TTC549 (cell line): Measurements from ENCODE around the gene STAC3.
"Not testable (repeated sequence)": the region's sequence is repeated elsewhere in the genome, so short reads cannot be mapped to it uniquely, and the experiment has no call there.

Experiments
- FAIRE-seq: peaks from 2 replicates; lab custom pipeline; 2012; peaks lifted over from hg19 to GRCh38; lab: Jason Lieb, UNC

The STAC3 gene

DNA sequence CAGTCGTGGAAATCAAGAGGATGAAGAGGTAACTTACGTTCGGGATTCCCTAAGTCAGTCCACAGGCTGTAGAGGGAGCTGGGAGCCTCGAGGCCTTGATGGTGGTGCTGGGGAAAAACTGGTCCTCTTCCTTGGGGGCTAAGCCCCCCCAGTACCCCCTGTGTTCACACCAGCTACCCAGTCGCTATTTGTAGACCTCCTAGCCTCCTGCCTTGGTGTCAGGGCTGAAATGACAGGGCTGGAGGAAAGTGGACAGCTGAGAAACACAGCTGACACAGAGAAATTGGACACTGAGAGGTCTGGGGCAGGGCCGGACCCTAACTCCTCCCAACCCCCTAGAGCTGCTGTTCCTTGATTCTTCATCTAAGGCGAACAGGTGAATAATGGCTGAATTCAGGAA is at the start of gene STAC3:
STAC3 (minus strand) TSS at position 232 of the 400 bp plus-strand sequence. CDS start 1,551 bp downstream, outside the sequence.
- no peak for FAIRE-seq

DNA sequence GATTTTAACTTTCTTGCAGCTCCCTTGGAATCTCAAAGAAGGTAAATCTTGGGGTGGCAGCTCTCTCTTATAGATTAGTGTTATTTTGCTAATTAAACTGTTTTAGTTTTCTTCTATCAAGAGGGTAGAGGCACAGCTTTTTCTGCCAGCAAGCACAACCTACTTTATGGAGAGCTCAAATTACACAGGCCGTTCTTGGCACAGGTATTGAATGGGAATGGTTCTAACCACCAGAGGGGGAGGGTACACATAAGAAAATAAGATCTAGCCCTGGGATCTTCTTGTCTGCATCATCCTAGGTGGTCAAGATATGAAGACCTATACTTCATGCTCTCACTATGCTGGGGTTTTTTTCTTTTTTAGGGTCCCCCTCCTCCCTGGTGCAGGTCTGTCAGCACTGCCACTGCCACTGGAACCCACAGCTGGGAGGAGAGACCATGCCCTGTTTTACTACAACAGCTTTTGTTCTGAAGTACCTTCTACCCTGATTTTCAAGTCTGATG is 48.6 kb upstream of the STAC3 start:
- no peak for FAIRE-seq

- no peak for FAIRE-seq
These were observed 45.3 kb upstream of the STAC3 start for GRCh38 chr12:57296291-57296690.

DNA sequence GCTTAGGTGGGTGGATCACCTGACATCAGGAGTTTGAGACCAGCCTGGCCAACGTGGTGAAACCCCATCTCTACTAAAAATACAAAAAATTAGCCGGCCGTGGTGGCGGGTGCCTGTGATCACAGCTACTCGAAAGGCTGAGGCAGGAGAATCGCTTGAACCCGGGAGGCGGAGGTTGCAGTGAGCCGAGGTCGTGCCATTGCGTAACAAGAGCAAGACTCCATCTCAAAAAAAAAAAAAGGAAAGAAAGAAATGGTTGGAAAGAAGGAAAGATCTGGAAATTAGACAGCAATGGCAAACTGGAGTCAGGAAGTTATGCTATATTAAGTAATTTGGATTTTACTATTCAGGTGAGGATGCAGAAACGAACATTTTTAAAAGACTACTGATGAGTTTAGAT is 31.1 kb upstream of the STAC3 start:
- not testable (repeated sequence) for FAIRE-seq

- FAIRE-seq, result no peak
These were observed 29.4 kb upstream of the STAC3 start for GRCh38 chr12:57280211-57281062.

DNA sequence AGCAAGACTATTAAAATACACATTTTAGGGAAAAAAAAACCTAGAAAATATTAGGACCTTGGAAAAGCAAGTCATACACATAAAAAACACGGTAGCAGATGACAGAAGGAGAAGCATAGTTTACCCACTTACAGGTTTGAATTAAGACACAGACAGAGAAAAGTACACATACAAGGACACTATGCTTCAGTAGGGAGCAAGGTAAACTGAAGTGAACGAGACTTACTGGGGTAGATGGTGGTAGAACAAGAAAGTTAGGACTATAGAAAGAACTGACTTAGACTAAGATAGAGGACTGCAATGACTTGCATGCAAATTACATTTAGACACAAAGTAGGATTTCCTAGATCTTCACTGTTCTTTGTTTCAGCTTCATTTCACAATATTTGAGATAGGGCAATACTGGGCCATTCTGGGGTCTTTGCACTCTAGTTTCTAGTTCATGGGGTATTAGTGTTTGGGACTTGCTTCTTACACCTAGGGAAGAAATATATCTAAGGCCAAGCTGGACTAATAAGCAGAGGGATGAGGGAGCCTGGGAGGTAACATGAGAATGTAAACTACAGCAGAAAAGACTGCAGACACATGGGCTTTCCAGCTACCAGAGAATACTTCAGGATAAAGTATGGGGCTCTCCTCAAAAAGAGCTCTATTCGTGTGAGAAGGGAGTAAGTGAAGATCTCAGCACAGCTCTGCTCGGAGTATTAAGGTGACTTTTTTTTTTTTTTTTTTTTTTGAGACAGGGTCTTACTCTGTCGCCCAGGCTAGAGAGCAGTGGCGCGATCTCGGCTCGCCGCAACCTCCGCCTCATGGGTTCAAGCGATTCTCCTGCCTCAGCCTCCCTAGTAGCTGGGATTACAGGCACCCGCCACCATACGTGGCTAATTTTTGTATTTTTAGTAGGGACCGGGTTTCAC is 27.7 kb upstream of the STAC3 start:
- FAIRE-seq, result no peak

DNA sequence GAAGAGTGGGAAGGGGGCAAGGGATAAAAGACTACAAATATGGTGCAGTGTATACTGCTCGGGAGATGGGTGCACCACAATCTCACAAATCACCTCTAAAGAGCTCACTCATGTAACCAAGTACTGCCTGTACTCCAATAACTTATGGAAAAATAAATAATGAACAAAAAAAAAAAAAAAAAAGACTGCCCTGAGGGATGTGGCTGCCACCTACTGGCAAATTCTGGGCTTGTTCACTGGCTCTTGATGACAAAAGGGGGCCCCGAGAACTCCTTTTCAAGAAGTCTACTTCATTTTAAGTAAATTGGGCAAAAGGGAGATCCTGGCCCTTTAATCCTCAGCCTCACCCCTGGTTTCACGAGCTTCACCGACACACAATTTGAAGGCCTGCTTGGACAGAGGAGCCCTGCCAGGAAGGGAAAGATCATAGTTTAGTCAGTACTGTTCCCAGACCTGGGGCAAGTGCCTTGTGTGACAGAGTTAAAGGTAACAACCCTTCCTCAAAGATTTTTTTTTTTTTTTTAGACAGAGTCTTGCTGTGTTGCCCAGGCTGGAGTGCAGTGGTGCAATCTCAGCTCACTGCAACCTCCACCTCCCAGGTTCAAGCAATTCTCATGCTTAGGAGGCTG is 26.1 kb upstream of the STAC3 start:
- no peak for FAIRE-seq

DNA sequence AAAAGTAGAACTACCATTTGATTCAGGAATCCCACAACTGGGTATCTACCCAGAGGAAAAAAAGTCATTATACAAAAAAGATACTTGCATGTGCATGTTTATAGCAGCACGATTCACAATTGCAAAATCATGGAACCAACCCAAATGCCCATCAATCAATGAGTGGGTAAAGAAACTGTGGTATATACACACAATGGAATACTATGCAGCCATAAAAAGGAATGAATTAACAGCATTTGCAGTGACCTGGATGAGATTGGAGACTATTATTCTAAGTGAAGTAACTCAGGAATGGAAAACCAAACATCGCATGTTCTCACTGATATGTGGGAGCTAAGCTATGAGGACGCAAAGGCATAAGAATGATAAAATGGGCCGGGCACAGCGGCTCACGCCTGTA is 25.2 kb upstream of the STAC3 start:
- not testable (repeated sequence) for FAIRE-seq

DNA sequence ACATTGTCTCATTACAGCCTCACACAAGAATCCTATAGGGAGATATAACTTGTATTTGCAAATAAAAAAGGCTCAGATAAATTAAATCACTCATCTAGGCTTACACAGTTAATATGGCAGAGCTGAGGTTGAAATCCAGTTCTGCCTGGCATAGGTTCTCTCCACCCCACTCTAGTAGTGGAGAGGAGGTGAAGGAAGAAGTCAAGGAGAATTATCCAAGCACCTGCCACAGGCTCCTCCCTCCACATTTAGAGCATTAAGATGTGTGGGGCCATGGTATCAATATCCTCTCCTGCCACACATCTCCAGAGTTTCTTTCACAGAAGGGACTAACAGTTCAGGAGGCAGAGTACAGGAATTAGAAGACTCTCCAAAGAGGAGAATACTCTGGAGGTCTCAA is 22.5 kb upstream of the STAC3 start:
- no peak for FAIRE-seq

GRCh38 chr12:57272337-57273151 is 21.6 kb upstream of the STAC3 start:
- no peak for FAIRE-seq

DNA sequence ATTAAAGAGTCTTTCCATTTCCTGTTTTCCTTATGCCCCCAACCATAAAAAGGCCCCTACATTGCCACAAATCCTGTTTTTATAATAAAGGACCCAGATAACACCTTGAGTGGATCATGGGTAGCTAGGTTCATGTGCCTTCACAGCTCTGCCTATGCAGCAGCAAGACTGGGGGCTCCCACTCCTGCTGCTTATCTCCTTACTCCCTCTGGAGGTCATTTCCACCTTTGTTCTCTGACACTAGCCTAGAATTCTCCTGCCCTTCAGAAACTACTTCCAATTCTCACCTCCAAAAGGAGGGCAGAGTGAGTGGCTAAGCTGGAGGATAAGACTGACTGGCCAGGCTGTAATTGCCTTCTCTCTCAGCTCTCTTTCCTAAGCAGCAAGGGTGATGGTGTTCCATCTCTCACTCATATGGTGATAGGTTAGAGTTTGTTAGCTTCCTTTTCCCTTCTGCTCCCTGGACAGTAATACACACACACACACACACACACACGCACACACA is 20.0 kb upstream of the STAC3 start:
- no peak for FAIRE-seq

GRCh38 chr12:57268264-57268663 is 17.3 kb upstream of the STAC3 start:
- FAIRE-seq, result no peak

DNA sequence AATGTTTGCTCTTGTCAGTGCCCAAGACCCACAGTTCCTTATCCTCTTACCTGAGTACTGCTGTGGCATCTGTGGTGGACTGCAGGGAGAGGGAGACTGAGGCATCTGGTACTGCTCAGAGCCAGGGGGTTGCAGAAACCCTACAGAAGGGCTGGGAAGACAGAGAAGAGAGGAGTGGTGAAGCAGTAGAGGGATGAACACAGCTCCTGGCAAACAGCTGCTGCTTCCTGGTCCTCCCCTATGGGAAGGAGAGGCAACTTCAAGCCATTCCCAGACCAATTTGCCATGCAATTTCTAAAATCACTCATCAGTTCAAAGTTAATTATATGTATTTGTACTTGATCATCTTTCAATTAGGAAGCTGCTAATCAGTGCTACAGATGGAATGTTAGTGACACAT is 15.7 kb upstream of the STAC3 start:
- no peak for FAIRE-seq

GRCh38 chr12:57263096-57263495 is 12.1 kb upstream of the STAC3 start:
- FAIRE-seq, result no peak

DNA sequence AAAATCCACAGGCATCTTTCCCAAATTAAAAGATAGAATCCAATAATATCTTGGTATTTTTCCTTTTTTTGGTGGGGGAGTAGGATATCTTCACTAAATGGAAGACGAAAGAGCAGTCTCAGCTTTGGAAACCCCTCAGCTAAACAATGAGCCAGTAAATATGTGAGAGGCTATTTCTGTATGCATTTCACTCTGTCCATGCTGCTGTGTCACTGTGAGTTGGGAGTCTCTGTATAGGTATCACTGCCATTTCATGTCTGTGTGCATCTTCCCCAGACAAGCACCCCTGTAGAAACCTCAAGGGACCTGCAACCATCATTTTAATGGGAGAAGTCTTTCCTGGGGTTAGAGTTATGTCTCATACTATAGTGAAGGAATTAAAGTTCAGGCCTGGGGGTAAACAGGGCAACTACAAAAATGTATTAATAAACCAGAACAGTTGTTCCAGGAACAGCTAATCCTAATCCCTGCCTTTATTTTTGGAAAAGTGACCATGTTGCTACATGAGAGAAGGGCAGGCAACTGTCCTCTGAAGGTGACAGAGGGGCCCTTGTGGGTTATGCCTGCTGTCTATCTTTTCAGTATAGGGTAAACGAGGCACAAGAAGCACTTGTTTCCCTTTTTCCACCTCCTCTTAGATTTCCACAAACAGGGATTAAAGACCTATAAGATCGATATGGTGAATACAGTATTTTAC is 11.3 kb upstream of the STAC3 start:
- FAIRE-seq, result no peak

- FAIRE-seq, result no peak
These were observed 10.5 kb upstream of the STAC3 start for GRCh38 chr12:57261428-57261865.

- FAIRE-seq, result no peak
These were observed 9.4 kb upstream of the STAC3 start for GRCh38 chr12:57260366-57260765.

GRCh38 chr12:57258977-57259970 is 8.3 kb upstream of the STAC3 start:
- FAIRE-seq, result no peak

GRCh38 chr12:57255916-57256315 is 4.9 kb upstream of the STAC3 start:
- no peak for FAIRE-seq
